IMR-90 (cell line): ENCODE results near the gene BRIP1. TPM values are rescaled to one million over a fixed set of nuclear protein-coding genes. Genes with fewer than 3 reads are reported as not detected.

ENCODE experiments used
- ATAC-seq: fragments of 200-7000 bp; cut with Tn5 transposase; 2 replicates; pipeline ENCODE4 v1.9.1; 2020; ENCODE audit warnings: low read depth, mild to moderate bottlenecking, moderate library complexity
- BruUV-seq: library from RNA; stranded (reverse); fragments of 400-500 nt; replicated peaks from 2 replicates; lab custom pipeline; 2021; lab: Mats Ljungman, UMichigan
- CTCF ChIA-PET: fragments of 300-600 bp; formaldehyde crosslinking; extraction: SDS; loops from one replicate; lab custom pipeline; 2021; ENCODE audit warnings: antibody characterized with exemption; lab: Yijun Ruan, JAX
- POLR2A ChIA-PET: fragments of 300-600 bp; sonication (Branson Sonifier 250); formaldehyde crosslinking; loops from one replicate; lab custom pipeline; 2022; ENCODE audit warnings: antibody characterized with exemption; ENCODE audit not compliant: unreplicated experiment; lab: Charles Lee
- DNase-seq: peaks from one replicate; pipeline ENCODE4 v3.0.0; 2013
- H2AFZ ChIP-seq: replicated peaks from 2 replicates; pipeline ENCODE3; 2013; ENCODE audit warnings: low read length, mild to moderate bottlenecking; ENCODE audit not compliant: poor library complexity
- H2AK5ac ChIP-seq: 2 replicates; pipeline ENCODE4 v1.6.1; 2013; ENCODE audit warnings: low read depth, low read length, inconsistent platforms
- H2AK9ac ChIP-seq: replicated peaks from 2 replicates; pipeline ENCODE3; 2013; ENCODE audit warnings: mild to moderate bottlenecking, low read depth, low read length, moderate library complexity; ENCODE audit not compliant: poor library complexity
- H2BK120ac ChIP-seq: 2 replicates; pipeline ENCODE4 v1.6.1; 2013; ENCODE audit warnings: low read depth, low read length, inconsistent platforms
- H2BK15ac ChIP-seq: 3 replicates; pipeline ENCODE4 v1.6.1; 2013; ENCODE audit warnings: low read depth, low read length, inconsistent platforms
- H2BK20ac ChIP-seq: 2 replicates; pipeline ENCODE4 v1.6.1; 2013; ENCODE audit warnings: low read depth, mild to moderate bottlenecking, inconsistent platforms, low read length, moderate library complexity
- H2BK5ac ChIP-seq: 2 replicates; pipeline ENCODE4 v1.6.1; 2013; ENCODE audit warnings: mild to moderate bottlenecking, low read depth, low read length, inconsistent platforms; ENCODE audit not compliant: poor library complexity, severe bottlenecking
- H3K14ac ChIP-seq: replicated peaks from 2 replicates; pipeline ENCODE4 v1.6.1; 2013; ENCODE audit warnings: low read depth, low read length, inconsistent platforms
- H3K18ac ChIP-seq: 2 replicates; pipeline ENCODE4 v1.6.1; 2013; ENCODE audit warnings: low read depth, low read length, control low read depth
- H3K23ac ChIP-seq: 2 replicates; pipeline ENCODE4 v1.6.1; 2013; ENCODE audit warnings: low read depth, low read length, inconsistent platforms
- H3K27ac ChIP-seq: 2 replicates; pipeline ENCODE4 v1.5.1; 2013; ENCODE audit warnings: mild to moderate bottlenecking, control low read depth, low read length; ENCODE audit not compliant: insufficient read depth
- H3K27me3 ChIP-seq: 2 replicates; pipeline ENCODE4 v1.6.1; 2013; ENCODE audit warnings: low read length; ENCODE audit not compliant: control insufficient read depth, insufficient read depth
- H3K36me3 ChIP-seq: 2 replicates; pipeline ENCODE4 v1.6.1; 2013; ENCODE audit warnings: low read length, mixed read lengths; ENCODE audit not compliant: control insufficient read depth, insufficient read depth
- H3K4ac ChIP-seq: 2 replicates; pipeline ENCODE4 v1.6.1; 2013; ENCODE audit warnings: low read depth, low read length, inconsistent platforms
- H3K4me1 ChIP-seq: 2 replicates; pipeline ENCODE4 v1.6.1; 2013; ENCODE audit warnings: low read length, mixed read lengths; ENCODE audit not compliant: control insufficient read depth, insufficient read depth
- H3K4me2 ChIP-seq: 2 replicates; pipeline ENCODE4 v1.6.1; 2013; ENCODE audit warnings: low read depth, mild to moderate bottlenecking, control low read depth, low read length, moderate library complexity
- H3K4me3 ChIP-seq: 2 replicates; pipeline ENCODE4 v1.5.1; 2013; ENCODE audit warnings: low read depth, mild to moderate bottlenecking, control low read depth, low read length, moderate library complexity; ENCODE audit not compliant: insufficient read depth
- H3K56ac ChIP-seq: 2 replicates; pipeline ENCODE4 v1.6.1; 2013; ENCODE audit warnings: low read length, inconsistent platforms; ENCODE audit not compliant: insufficient read depth; ENCODE audit errors: extremely low read depth
- H3K79me1 ChIP-seq, 2 experiments: 2 replicates each; pipeline ENCODE4 v1.6.1; 2013; ENCODE audit warnings: low read length in 2 of 2, inconsistent platforms in 1 of 2, low read depth in 1 of 2
- H3K9ac ChIP-seq: 2 replicates; pipeline ENCODE4 v1.6.1; 2013; ENCODE audit warnings: low read depth, low read length, control low read depth
- H3K9me1 ChIP-seq: 2 replicates; pipeline ENCODE4 v1.6.1; 2013; ENCODE audit warnings: low read length, inconsistent platforms; ENCODE audit not compliant: insufficient read depth
- H3K9me3 ChIP-seq: 2 replicates; pipeline ENCODE4 v1.6.1; 2013; ENCODE audit warnings: low read length; ENCODE audit not compliant: control insufficient read depth, insufficient read depth
- H4K20me1 ChIP-seq: 2 replicates; pipeline ENCODE4 v1.6.1; 2013; ENCODE audit warnings: low read length, inconsistent platforms; ENCODE audit not compliant: insufficient read depth
- H4K5ac ChIP-seq: 2 replicates; pipeline ENCODE4 v1.6.1; 2013; ENCODE audit warnings: mild to moderate bottlenecking, low read depth, low read length, control low read depth
- H4K8ac ChIP-seq, 2 experiments: 2 replicates each; pipeline ENCODE4 v1.6.1; 2013; ENCODE audit warnings: low read depth in 2 of 2, low read length in 2 of 2, control low read depth in 1 of 2, inconsistent platforms in 1 of 2
- H4K91ac ChIP-seq: 2 replicates; pipeline ENCODE4 v1.6.1; 2013; ENCODE audit warnings: low read depth, low read length, inconsistent platforms; ENCODE audit not compliant: insufficient read depth
- BHLHE40 ChIP-seq: fragments of 150-350 bp; IDR thresholded peaks from 2 replicates; pipeline ENCODE4 v1.6.1; 2016; ENCODE audit warnings: mild to moderate bottlenecking, low read depth, low read length
- CEBPB ChIP-seq: IDR thresholded peaks from 2 replicates; pipeline ENCODE4 v1.6.1; 2012; ENCODE audit warnings: low read depth, low read length, improper control_type of control experiment
- CHD1 ChIP-seq: IDR thresholded peaks from 2 replicates; pipeline ENCODE4 v1.6.1; 2012; ENCODE audit warnings: low read depth, low read length, improper control_type of control experiment
- FOS ChIP-seq: fragments of 150-350 bp; IDR thresholded peaks from 2 replicates; pipeline ENCODE4 v1.6.1; 2016; ENCODE audit warnings: low read depth, low read length
- MAFK ChIP-seq: IDR thresholded peaks from 2 replicates; pipeline ENCODE4 v1.6.1; 2012; ENCODE audit warnings: low read depth, low read length, improper control_type of control experiment
- MAZ ChIP-seq: IDR thresholded peaks from 2 replicates; pipeline ENCODE4 v1.6.1; 2012; ENCODE audit warnings: low read depth, mild to moderate bottlenecking, low read length, improper control_type of control experiment, moderate library complexity, borderline replicate concordance
- MXI1 ChIP-seq: IDR thresholded peaks from 2 replicates; pipeline ENCODE4 v1.6.1; 2012; ENCODE audit warnings: low read depth, mild to moderate bottlenecking, low read length, moderate library complexity, borderline replicate concordance
- NFE2L2 ChIP-seq: fragments of 150-350 bp; IDR thresholded peaks from 2 replicates; pipeline ENCODE4 v1.6.1; 2016; ENCODE audit warnings: low read depth, mild to moderate bottlenecking, low read length
- POLR2A ChIP-seq: IDR thresholded peaks from 2 replicates; pipeline ENCODE4 v1.6.1; 2012; ENCODE audit warnings: mild to moderate bottlenecking, low read depth, low read length
- RAD21 ChIP-seq: IDR thresholded peaks from 2 replicates; pipeline ENCODE4 v1.6.1; 2012; ENCODE audit warnings: low read length, improper control_type of control experiment
- RCOR1 ChIP-seq: IDR thresholded peaks from 2 replicates; pipeline ENCODE4 v1.6.1; 2012; ENCODE audit warnings: mild to moderate bottlenecking, low read length, improper control_type of control experiment; ENCODE audit not compliant: insufficient replicate concordance
- RFX5 ChIP-seq: IDR thresholded peaks from 2 replicates; pipeline ENCODE4 v1.8.0; 2012; ENCODE audit warnings: low read depth, mild to moderate bottlenecking, low read length, moderate library complexity
- SMC3 ChIP-seq: fragments of 150-350 bp; IDR thresholded peaks from 2 replicates; pipeline ENCODE4 v1.6.1; 2016; ENCODE audit warnings: low read depth, mild to moderate bottlenecking, antibody characterized with exemption, low read length, moderate library complexity
- WGBS, 2 experiments: methylation state at CpG; one replicate each; pipeline versions ENCODE4 v1.1.5 to v1.1.7; 2013; ENCODE audit warnings: missing lambda C conversion rate in 2 of 2; ENCODE audit not compliant: insufficient read length in 1 of 2; ENCODE audit errors: extremely low coverage in 2 of 2; 5-methylcytosine and 5-hydroxymethylcytosine counted together
- dilution Hi-C: fragments of 300-500 bp; cut with HindIII; formaldehyde crosslinking; loops from one replicate; pipeline ENCODE4 v1.14.3; 2018; ENCODE audit warnings: low sequenced_read_pairs; ENCODE audit not compliant: unreplicated experiment
- in situ Hi-C: fragments of 300-500 bp; cut with MboI; formaldehyde crosslinking; loops from 3 replicates; pipeline ENCODE4 v1.14.3; 2019; ENCODE audit warnings: low sequenced_read_pairs, inconsistent platforms, mixed read lengths
- intact Hi-C: fragments of 100-400 bp; cut with micrococcal nuclease; formaldehyde crosslinking; loops from 2 replicates; pipeline ENCODE4 v1.10.0; 2022
- polyA plus RNA-seq, 3 experiments: library from polyadenylated mRNA; depleted of rRNA; stranded (reverse); fragments of >200 nt; gene quantifications; 2 replicates each; pipeline ENCODE4 v1.2.3, GENCODE V29; 2012; ENCODE audit warnings: low replicate concordance in 1 of 3
- total RNA-seq: library from RNA; depleted of rRNA; stranded (reverse); fragments of >200 nt; gene quantifications from 2 replicates; pipeline ENCODE4 v1.2.3, GENCODE V29; 2012
- TF ChIP-seq, protein P1 (sequence below): fragments of 150-350 bp; IDR thresholded peaks from 2 replicates; pipeline ENCODE4 v1.6.1; 2017; ENCODE audit warnings: mild to moderate bottlenecking, antibody characterized with exemption, low read length, low read depth
- TF ChIP-seq, protein P2 (sequence below): fragments of 150-350 bp; IDR thresholded peaks from 2 replicates; pipeline ENCODE4 v1.6.1; 2016; ENCODE audit warnings: low read depth, mild to moderate bottlenecking, low read length, moderate library complexity, borderline replicate concordance
- TF ChIP-seq, protein P3 (sequence below): conservative IDR thresholded peaks from 2 replicates; pipeline ENCODE4 v1.5.1; 2012; ENCODE audit warnings: mild to moderate bottlenecking, low read depth, low read length, improper control_type of control experiment

BRIP1 gene
- total and polyA plus RNA-seq, 2 of the 4 experiments (the other 2 are of a cell fraction) = 6.1 to 19.7 TPM

DNA sequence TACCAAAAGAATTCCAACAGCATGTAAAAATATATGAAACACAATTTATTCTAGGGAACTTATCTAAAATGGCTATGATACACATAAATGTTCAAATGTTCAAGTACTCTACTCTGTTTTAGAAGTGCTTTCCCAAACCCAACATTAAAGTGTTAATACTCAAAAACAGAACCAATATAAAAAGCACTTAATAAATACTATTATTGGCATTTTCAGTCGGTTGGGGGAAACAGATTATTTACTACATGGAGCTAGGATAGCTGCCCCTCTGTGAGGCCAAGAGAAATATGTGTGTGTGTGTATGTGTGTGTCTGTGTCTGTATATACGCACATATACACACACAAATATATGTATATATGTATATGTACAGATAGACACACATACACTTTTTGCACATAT is 32.1 kb upstream of the BRIP1 start:
- in situ Hi-C loops = no loop called here
- H4K20me1 ChIP-seq = no peaks in the 10 kb centered on the region
- H3K9me1 ChIP-seq = no peaks in the 10 kb centered on the region
- H3K4me1 ChIP-seq = no peaks in the 10 kb centered on the region
- H3K79me1 ChIP-seq = no peaks in the 10 kb centered on the region
- H3K23ac ChIP-seq = no peak overlapping the region
- no peak overlapping the region for H4K5ac ChIP-seq
- ATAC-seq (no peak), DNase-seq (no peak)
- no peak overlapping the region for H3K4ac ChIP-seq
- dilution Hi-C loops = no loop called here
- peaks cover 9% of the 10 kb centered on the region; the same call in 1 of the 2 replicates for H3K36me3 ChIP-seq
- WGBS, 2 experiments = no CpG with 5 or more reads among the region's 2 CpGs
- no peak overlapping the region for H3K27ac ChIP-seq
- H2AFZ ChIP-seq = no peak overlapping the region
- H3K56ac ChIP-seq = no peak overlapping the region
- no peak overlapping the region for H3K18ac ChIP-seq
- ChIA-PET CTCF (no interaction called here), POLR2A (no interaction called here)
- no peak overlapping the region for H2AK5ac ChIP-seq
- H3K14ac ChIP-seq = no peak overlapping the region
- no peak overlapping the region for H4K91ac ChIP-seq
- H3K4me3 ChIP-seq = no peak overlapping the region
- intact Hi-C loops = no loop called here
- no peak overlapping the region for H3K4me2 ChIP-seq
- H2AK9ac ChIP-seq = no peak overlapping the region
- no peak overlapping the region for H2BK120ac ChIP-seq
- no peak overlapping the region for H4K8ac ChIP-seq
- H3K9me3 ChIP-seq = no peaks in the 10 kb centered on the region
- H2BK5ac ChIP-seq = no peak overlapping the region
- TF ChIP-seq, protein P1, sequence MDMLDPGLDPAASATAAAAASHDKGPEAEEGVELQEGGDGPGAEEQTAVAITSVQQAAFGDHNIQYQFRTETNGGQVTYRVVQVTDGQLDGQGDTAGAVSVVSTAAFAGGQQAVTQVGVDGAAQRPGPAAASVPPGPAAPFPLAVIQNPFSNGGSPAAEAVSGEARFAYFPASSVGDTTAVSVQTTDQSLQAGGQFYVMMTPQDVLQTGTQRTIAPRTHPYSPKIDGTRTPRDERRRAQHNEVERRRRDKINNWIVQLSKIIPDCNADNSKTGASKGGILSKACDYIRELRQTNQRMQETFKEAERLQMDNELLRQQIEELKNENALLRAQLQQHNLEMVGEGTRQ = no peak
- TF ChIP-seq SMC3 = no peak
- TF ChIP-seq CHD1 = no peak
- TF ChIP-seq RCOR1 = no peak
- TF ChIP-seq MXI1 = no peak
- no peak for TF ChIP-seq MAFK
- TF ChIP-seq RFX5 = no peak
- TF ChIP-seq MAZ = no peak
- TF ChIP-seq CEBPB = no peak
- TF ChIP-seq, protein P2, sequence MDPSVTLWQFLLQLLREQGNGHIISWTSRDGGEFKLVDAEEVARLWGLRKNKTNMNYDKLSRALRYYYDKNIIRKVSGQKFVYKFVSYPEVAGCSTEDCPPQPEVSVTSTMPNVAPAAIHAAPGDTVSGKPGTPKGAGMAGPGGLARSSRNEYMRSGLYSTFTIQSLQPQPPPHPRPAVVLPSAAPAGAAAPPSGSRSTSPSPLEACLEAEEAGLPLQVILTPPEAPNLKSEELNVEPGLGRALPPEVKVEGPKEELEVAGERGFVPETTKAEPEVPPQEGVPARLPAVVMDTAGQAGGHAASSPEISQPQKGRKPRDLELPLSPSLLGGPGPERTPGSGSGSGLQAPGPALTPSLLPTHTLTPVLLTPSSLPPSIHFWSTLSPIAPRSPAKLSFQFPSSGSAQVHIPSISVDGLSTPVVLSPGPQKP = no peak
- no peak for TF ChIP-seq BHLHE40
- no peak for TF ChIP-seq POLR2A
- no peak for TF ChIP-seq RAD21
- TF ChIP-seq FOS = no peak
- TF ChIP-seq, protein P3, sequence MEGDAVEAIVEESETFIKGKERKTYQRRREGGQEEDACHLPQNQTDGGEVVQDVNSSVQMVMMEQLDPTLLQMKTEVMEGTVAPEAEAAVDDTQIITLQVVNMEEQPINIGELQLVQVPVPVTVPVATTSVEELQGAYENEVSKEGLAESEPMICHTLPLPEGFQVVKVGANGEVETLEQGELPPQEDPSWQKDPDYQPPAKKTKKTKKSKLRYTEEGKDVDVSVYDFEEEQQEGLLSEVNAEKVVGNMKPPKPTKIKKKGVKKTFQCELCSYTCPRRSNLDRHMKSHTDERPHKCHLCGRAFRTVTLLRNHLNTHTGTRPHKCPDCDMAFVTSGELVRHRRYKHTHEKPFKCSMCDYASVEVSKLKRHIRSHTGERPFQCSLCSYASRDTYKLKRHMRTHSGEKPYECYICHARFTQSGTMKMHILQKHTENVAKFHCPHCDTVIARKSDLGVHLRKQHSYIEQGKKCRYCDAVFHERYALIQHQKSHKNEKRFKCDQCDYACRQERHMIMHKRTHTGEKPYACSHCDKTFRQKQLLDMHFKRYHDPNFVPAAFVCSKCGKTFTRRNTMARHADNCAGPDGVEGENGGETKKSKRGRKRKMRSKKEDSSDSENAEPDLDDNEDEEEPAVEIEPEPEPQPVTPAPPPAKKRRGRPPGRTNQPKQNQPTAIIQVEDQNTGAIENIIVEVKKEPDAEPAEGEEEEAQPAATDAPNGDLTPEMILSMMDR = no peak
- TF ChIP-seq NFE2L2 = no peak
- no peak overlapping the region for H2BK15ac ChIP-seq
- no TSS peak for BruUV-seq
- no peak overlapping the region for H3K9ac ChIP-seq
- H3K27me3 ChIP-seq = no peaks in the 10 kb centered on the region
- no peak overlapping the region for H2BK20ac ChIP-seq
